ENCODE results near the gene RAI1. TPM values are rescaled to one million over a fixed set of nuclear protein-coding genes. Genes with fewer than 3 reads are reported as not detected.

Gene RAI1
- total RNA-seq, 2 donors from 2014 or later, result 35.9 to 42.9 TPM

DNA sequence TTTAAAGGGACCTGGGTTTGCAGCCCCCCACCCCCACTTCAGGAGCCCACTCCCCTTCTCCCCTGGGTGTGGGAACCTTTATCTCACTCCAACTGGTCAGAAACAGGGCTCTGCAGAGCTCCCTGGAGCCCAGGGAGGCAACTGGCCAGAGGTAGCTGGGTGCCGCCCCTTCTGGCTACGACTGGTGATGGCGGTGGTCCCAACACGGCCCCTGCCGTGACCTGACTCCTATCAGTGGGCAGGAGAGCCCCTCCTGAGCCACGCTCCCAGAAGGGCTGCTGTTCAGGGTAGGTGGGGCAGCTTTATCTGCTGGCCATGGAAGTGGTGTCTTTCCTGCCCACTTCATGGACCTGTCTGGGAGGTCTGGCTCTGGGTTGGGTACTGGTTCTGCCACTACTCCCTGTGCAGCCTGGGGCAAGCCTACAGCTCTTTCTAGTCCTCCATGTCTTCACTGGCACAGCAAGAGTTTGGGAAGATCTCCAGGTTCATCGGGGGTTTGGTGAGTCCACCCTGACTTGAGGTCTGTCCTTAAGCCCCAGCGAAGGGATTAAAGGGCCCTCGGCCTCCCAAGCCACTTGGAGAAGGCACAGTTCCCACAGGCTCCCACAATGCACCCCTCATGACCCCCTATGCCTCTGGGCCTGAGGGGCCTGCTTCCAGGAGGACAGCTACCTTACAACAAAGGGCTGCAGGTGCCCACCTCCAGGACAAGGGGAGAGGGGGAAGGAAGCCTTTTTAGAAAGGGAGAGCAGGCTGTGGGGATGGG, 161.0 kb downstream of the RAI1 start:
- Mint-ChIP-seq H3K9me3 (no peaks in the 10 kb centered on the region), H3K36me3 (ENCODE audit: low read depth) (no peaks in the 10 kb centered on the region), H3K4me1 (peaks cover 30% of the 10 kb centered on the region), H3K27ac (no peak overlapping the region), H3K27me3 (ENCODE audit: insufficient read depth) (no peaks in the 10 kb centered on the region), H3K4me3 (no peak overlapping the region)
- Histone ChIP-seq H3K27ac (ENCODE audit: low read depth, low read length) (no peak overlapping the region), H3K9me3 (ENCODE audit: control insufficient read depth, low read length) (no peaks in the 10 kb centered on the region), H3K36me3 (ENCODE audit: control insufficient read depth, insufficient read depth, low read length) (no peaks in the 10 kb centered on the region), H3K4me3 (ENCODE audit: low read length) (no peak overlapping the region), H3K4me1 (ENCODE audit: control insufficient read depth, insufficient read depth, low read length) (peaks cover 6% of the 10 kb centered on the region), H3K9ac (ENCODE audit: extremely low read depth, low read length, poor library complexity, severe bottlenecking) (no peak overlapping the region), H3K27me3 (ENCODE audit: control insufficient read depth, insufficient read depth, low read length, poor library complexity, severe bottlenecking) (no peaks in the 10 kb centered on the region)
- TF ChIP-seq, protein P1, sequence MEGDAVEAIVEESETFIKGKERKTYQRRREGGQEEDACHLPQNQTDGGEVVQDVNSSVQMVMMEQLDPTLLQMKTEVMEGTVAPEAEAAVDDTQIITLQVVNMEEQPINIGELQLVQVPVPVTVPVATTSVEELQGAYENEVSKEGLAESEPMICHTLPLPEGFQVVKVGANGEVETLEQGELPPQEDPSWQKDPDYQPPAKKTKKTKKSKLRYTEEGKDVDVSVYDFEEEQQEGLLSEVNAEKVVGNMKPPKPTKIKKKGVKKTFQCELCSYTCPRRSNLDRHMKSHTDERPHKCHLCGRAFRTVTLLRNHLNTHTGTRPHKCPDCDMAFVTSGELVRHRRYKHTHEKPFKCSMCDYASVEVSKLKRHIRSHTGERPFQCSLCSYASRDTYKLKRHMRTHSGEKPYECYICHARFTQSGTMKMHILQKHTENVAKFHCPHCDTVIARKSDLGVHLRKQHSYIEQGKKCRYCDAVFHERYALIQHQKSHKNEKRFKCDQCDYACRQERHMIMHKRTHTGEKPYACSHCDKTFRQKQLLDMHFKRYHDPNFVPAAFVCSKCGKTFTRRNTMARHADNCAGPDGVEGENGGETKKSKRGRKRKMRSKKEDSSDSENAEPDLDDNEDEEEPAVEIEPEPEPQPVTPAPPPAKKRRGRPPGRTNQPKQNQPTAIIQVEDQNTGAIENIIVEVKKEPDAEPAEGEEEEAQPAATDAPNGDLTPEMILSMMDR (conservative IDR thresholded peaks at IDR 0.05), result no peak
- peak; percentile 59 for DNase-seq
- 84 to 92% methylated on average over 5 to 9 of the region's 9 CpGs for WGBS, 2 experiments (ENCODE audit: insufficient coverage in 1 of 2, insufficient read length in 1 of 2)

DNA sequence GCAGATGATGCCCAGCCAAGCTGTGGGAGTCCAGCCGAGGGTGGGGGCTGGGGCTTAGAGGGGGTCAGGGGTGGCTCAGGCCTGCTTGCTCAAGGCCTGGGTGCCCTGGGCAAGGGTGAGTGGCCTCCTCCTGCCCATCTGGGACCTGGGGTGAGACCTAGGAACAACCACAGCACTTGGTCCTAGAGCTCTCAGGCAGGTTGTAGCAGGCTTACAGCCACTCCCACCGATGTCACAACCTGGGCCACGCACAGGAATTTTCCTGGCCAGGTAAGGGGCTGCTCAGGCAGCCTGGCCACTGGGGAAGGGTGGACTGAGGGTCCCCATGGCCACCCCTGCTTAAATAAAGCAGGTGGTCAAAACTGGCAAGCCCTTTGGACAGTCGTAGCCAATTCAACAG, 161.8 kb downstream of the RAI1 start:
- Histone ChIP-seq H3K36me3 (ENCODE audit: control insufficient read depth, insufficient read depth, low read length) (no peaks in the 10 kb centered on the region), H3K4me1 (ENCODE audit: control insufficient read depth, insufficient read depth, low read length) (peaks cover 3% of the 10 kb centered on the region), H3K4me3 (ENCODE audit: low read length) (no peak overlapping the region), H3K9ac (ENCODE audit: extremely low read depth, low read length, poor library complexity, severe bottlenecking) (no peak overlapping the region), H3K27me3 (ENCODE audit: control insufficient read depth, insufficient read depth, low read length, poor library complexity, severe bottlenecking) (no peaks in the 10 kb centered on the region), H3K27ac (ENCODE audit: low read depth, low read length) (no peak overlapping the region), H3K9me3 (ENCODE audit: control insufficient read depth, low read length) (no peaks in the 10 kb centered on the region)
- DNase-seq, result peak; percentile 61
- Mint-ChIP-seq H3K4me3 (no peak overlapping the region), H3K4me1 (peaks cover 22% of the 10 kb centered on the region), H3K27me3 (ENCODE audit: insufficient read depth) (no peaks in the 10 kb centered on the region), H3K36me3 (ENCODE audit: low read depth) (no peaks in the 10 kb centered on the region), H3K9me3 (no peaks in the 10 kb centered on the region), H3K27ac (no peak overlapping the region)
- TF ChIP-seq, protein P1 (conservative IDR thresholded peaks at IDR 0.05), result no peak
- 87 to 94% methylated on average over 4 of the region's 4 CpGs for WGBS, 2 experiments (ENCODE audit: insufficient coverage in 1 of 2, insufficient read length in 1 of 2)

DNA sequence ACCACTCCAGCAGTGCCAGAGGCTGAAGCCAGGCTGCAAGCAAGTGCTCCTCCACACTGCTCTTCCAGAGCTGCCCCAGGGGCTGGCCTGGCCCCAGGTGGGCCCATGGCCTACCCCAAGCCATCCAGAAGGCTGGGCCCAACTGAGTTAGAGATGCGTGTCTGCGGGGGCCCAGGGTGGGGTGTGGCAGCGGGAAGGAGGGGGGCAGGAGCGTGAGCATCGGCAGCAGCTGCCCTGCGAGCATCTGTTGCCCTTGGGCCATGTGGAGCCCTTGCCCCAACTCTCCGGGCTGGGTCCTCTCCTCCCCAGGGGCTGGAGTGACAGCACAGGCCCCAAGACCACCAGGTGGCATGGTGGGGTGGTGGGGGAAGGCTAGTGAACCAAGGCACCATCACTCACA, 162.8 kb downstream of the RAI1 start:
- Histone ChIP-seq H3K27me3 (ENCODE audit: control insufficient read depth, insufficient read depth, low read length, poor library complexity, severe bottlenecking) (no peaks in the 10 kb centered on the region), H3K36me3 (ENCODE audit: control insufficient read depth, insufficient read depth, low read length) (no peaks in the 10 kb centered on the region), H3K27ac (ENCODE audit: low read depth, low read length) (peak overlapping the region; percentile 38), H3K9ac (ENCODE audit: extremely low read depth, low read length, poor library complexity, severe bottlenecking) (no peak overlapping the region), H3K4me3 (ENCODE audit: low read length) (no peak overlapping the region), H3K4me1 (ENCODE audit: control insufficient read depth, insufficient read depth, low read length) (no peaks in the 10 kb centered on the region), H3K9me3 (ENCODE audit: control insufficient read depth, low read length) (no peaks in the 10 kb centered on the region)
- WGBS, 2 experiments (ENCODE audit: insufficient coverage in 1 of 2, insufficient read length in 1 of 2), result 86 to 91% methylated on average over 7 of the region's 7 CpGs
- H3K27ac Mint-ChIP-seq, result no peak overlapping the region
- H3K4me3 Mint-ChIP-seq, result no peak overlapping the region
- no peaks in the 10 kb centered on the region for H3K27me3 Mint-ChIP-seq (ENCODE audit: insufficient read depth)
- H3K9me3 Mint-ChIP-seq, result no peaks in the 10 kb centered on the region
- H3K36me3 Mint-ChIP-seq (ENCODE audit: low read depth), result no peaks in the 10 kb centered on the region
- DNase-seq, result peak; percentile 55
- H3K4me1 Mint-ChIP-seq, result peaks cover 15% of the 10 kb centered on the region
- TF ChIP-seq, protein P1 (conservative IDR thresholded peaks at IDR 0.05), result no peak

All from endodermal cell (in vitro differentiated cells).